NT2/D1 (cell line): Measurements from ENCODE around the gene MIPOL1.
A peak's percentile ranks its signal among the peaks of the same experiment; 100 is the strongest.
"Not testable (repeated sequence)": the region's sequence is repeated elsewhere in the genome, so short reads cannot be mapped to it uniquely, and the experiment has no call there.

Experiments used
- DNase-seq: peaks from one replicate; pipeline ENCODE4 v3.0.0-alpha.2; 2011; ENCODE audit warnings: low read depth, low spot score
- H3K27me3 ChIP-seq: 2 replicates; pipeline ENCODE4 v1.6.0; 2011; ENCODE audit warnings: mild to moderate bottlenecking; ENCODE audit not compliant: insufficient read length, insufficient read depth
- H3K36me3 ChIP-seq: 2 replicates; pipeline ENCODE4 v1.6.1; 2011; ENCODE audit warnings: mild to moderate bottlenecking, low read length, mixed read lengths; ENCODE audit not compliant: insufficient read depth, insufficient read length
- H3K4me1 ChIP-seq: 2 replicates; pipeline ENCODE4 v1.5.1; 2011; ENCODE audit not compliant: insufficient read depth, insufficient read length
- H3K4me3 ChIP-seq: 2 replicates; pipeline ENCODE4 v1.5.1; 2011; ENCODE audit warnings: low read depth; ENCODE audit not compliant: insufficient read length
- H3K9ac ChIP-seq: 2 replicates; pipeline ENCODE4 v1.6.0; 2011; ENCODE audit warnings: low read depth; ENCODE audit not compliant: insufficient read length
- H3K9me3 ChIP-seq: 2 replicates; pipeline ENCODE4 v1.5.1; 2011; ENCODE audit warnings: mild to moderate bottlenecking, low read length; ENCODE audit not compliant: insufficient read depth
- SUZ12 ChIP-seq: IDR thresholded peaks from 2 replicates; pipeline ENCODE4 v1.6.1; 2011; ENCODE audit not compliant: insufficient read length, insufficient read depth; ENCODE audit errors: extremely low read depth
- YY1 ChIP-seq: IDR thresholded peaks from 2 replicates; pipeline ENCODE4 v1.6.1; 2011; ENCODE audit not compliant: insufficient read length, insufficient read depth
- ZNF274 ChIP-seq: IDR thresholded peaks from 2 replicates; pipeline ENCODE4 v1.6.1; 2011; ENCODE audit warnings: mild to moderate bottlenecking, low read depth, low read length

The MIPOL1 gene

GRCh38 chr14:37197421-37198272 lies at the start of gene MIPOL1:
Gene MIPOL1 (plus strand): TSS chr14:37197937. CDS start chr14:37247889, 49,952 bp downstream.
- Histone ChIP-seq H3K9ac (peak within 1 kb of the TSS; percentile 80), H3K36me3 (no peaks in the 10 kb centered on the region), H3K4me1 (no peaks in the 10 kb centered on the region), H3K4me3 (peak within 1 kb of the TSS; percentile 69), H3K27me3 (no peaks in the 10 kb centered on the region), H3K9me3 (no peaks in the 10 kb centered on the region)
- DNase-seq, result peak; percentile 18
- TF ChIP-seq SUZ12, result no peak
- no peak for TF ChIP-seq YY1
- TF ChIP-seq ZNF274, result no peak

GRCh38 chr14:37150414-37150813 lies 47.3 kb upstream of the MIPOL1 start:
- Histone ChIP-seq H3K4me1 (no peaks in the 10 kb centered on the region), H3K27me3 (no peaks in the 10 kb centered on the region), H3K9me3 (no peaks in the 10 kb centered on the region), H3K36me3 (no peaks in the 10 kb centered on the region), H3K4me3 (no peak overlapping the region), H3K9ac (no peak overlapping the region)
- TF ChIP-seq ZNF274 (no peak), YY1 (no peak), SUZ12 (no peak)
- DNase-seq, result no peak

- no peak for TF ChIP-seq ZNF274
- no peak for TF ChIP-seq SUZ12
- TF ChIP-seq YY1, result no peak
Measured at GRCh38 chr14:37153005-37153404, 44.7 kb upstream of the MIPOL1 start.

GRCh38 chr14:37153483-37153882 lies 44.3 kb upstream of the MIPOL1 start:
- H3K9me3 ChIP-seq, result no peaks in the 10 kb centered on the region
- no peak for DNase-seq
- no peak overlapping the region for H3K4me3 ChIP-seq
- H3K4me1 ChIP-seq, result no peaks in the 10 kb centered on the region
- H3K36me3 ChIP-seq, result no peaks in the 10 kb centered on the region
- no peaks in the 10 kb centered on the region for H3K27me3 ChIP-seq
- TF ChIP-seq YY1, result no peak
- no peak for TF ChIP-seq ZNF274
- no peak for TF ChIP-seq SUZ12
- no peak overlapping the region for H3K9ac ChIP-seq

More at GRCh38 chr14:37153005-37153404, 44.7 kb upstream of the MIPOL1 start:
- Histone ChIP-seq H3K4me3 (no peak overlapping the region), H3K27me3 (no peaks in the 10 kb centered on the region), H3K9ac (no peak overlapping the region), H3K36me3 (no peaks in the 10 kb centered on the region), H3K9me3 (no peaks in the 10 kb centered on the region), H3K4me1 (no peaks in the 10 kb centered on the region)
- no peak for DNase-seq

- TF ChIP-seq ZNF274 (no peak), YY1 (no peak), SUZ12 (no peak)
- Histone ChIP-seq H3K36me3 (no peaks in the 10 kb centered on the region), H3K4me3 (no peak overlapping the region), H3K4me1 (no peaks in the 10 kb centered on the region), H3K27me3 (no peaks in the 10 kb centered on the region), H3K9ac (no peak overlapping the region), H3K9me3 (no peaks in the 10 kb centered on the region)
- no peak for DNase-seq
Measured at GRCh38 chr14:37157987-37158386, 39.8 kb upstream of the MIPOL1 start.

- DNase-seq, H3K27me3 ChIP-seq, H3K9ac ChIP-seq, H3K36me3 ChIP-seq, H3K9me3 ChIP-seq, H3K4me1 ChIP-seq, H3K4me3 ChIP-seq: not testable (repeated sequence)
Measured at GRCh38 chr14:37162307-37162706, 35.4 kb upstream of the MIPOL1 start.

GRCh38 chr14:37165794-37166193 lies 31.9 kb upstream of the MIPOL1 start:
- no peak for TF ChIP-seq SUZ12
- TF ChIP-seq YY1, result no peak
- no peak for TF ChIP-seq ZNF274
- no peak overlapping the region for H3K9ac ChIP-seq

More at GRCh38 chr14:37165794-37166193, 31.9 kb upstream of the MIPOL1 start:
- H3K36me3 ChIP-seq, result no peaks in the 10 kb centered on the region
- no peaks in the 10 kb centered on the region for H3K27me3 ChIP-seq
- H3K9me3 ChIP-seq, result no peaks in the 10 kb centered on the region
- DNase-seq, result no peak
- no peak overlapping the region for H3K4me3 ChIP-seq
- H3K4me1 ChIP-seq, result no peaks in the 10 kb centered on the region
